Activated CD4-positive, alpha-beta memory T cell treated with anti-CD3 and anti-CD28 coated beads, Interleukin-2, amount 10 ng/mL, durations not matched to agents 7 days and 5 days (primary cell): ENCODE results near the gene SNRPB2. TPM values are rescaled to one million over a fixed set of nuclear protein-coding genes. Genes with fewer than 3 reads are reported as not detected.

Experiments
- CTCF ChIA-PET: fragments of 350-600 bp; sonication (Branson Sonifier 250); formaldehyde crosslinking; loops from one replicate; lab custom pipeline; 2021; ENCODE audit warnings: antibody characterized with exemption, inconsistent platforms; lab: Charles Lee
- POLR2A ChIA-PET: fragments of 350-600 bp; sonication (Branson Sonifier 250); formaldehyde crosslinking; loops from one replicate; lab custom pipeline; 2021; ENCODE audit warnings: antibody characterized with exemption; lab: Charles Lee
- DNase-seq: peaks from one replicate; pipeline ENCODE4 v3.0.0-alpha.2; 2020
- H3K27ac Mint-ChIP-seq: one replicate; pipeline ENCODE4 v1.8.0; 2021; ENCODE audit warnings: mild to moderate bottlenecking, mixed read lengths
- H3K27me3 Mint-ChIP-seq: one replicate; pipeline ENCODE4 v1.8.0; 2021; ENCODE audit warnings: mixed read lengths
- H3K36me3 Mint-ChIP-seq: one replicate; pipeline ENCODE4 v1.8.0; 2021; ENCODE audit warnings: low read depth, mixed read lengths
- H3K4me1 Mint-ChIP-seq: one replicate; pipeline ENCODE4 v1.8.0; 2021; ENCODE audit warnings: mixed read lengths
- H3K4me3 Mint-ChIP-seq: one replicate; pipeline ENCODE4 v1.8.0; 2021; ENCODE audit warnings: mild to moderate bottlenecking, mixed read lengths
- H3K9me3 Mint-ChIP-seq: one replicate; pipeline ENCODE4 v1.8.0; 2021; ENCODE audit warnings: mixed read lengths
- total RNA-seq, 2 experiments: library from RNA; stranded (reverse); gene quantifications; one replicate each; pipeline ENCODE4 v1.2.3, GENCODE V29; 2021

Gene SNRPB2
- total RNA-seq, 2 experiments from 2014 or later = 105 to 107 TPM

GRCh38 chr20:16744178-16744807 is 14.5 kb downstream of the SNRPB2 start:
- no peak overlapping the region for H3K27ac Mint-ChIP-seq
- DNase-seq = no peak
- no peak overlapping the region for H3K4me3 Mint-ChIP-seq
- ChIA-PET POLR2A (no interaction called here), CTCF (interaction anchor here (0.6 to 1.4 kb wide), 2 partner anchors 17 to 170 kb away, joined by 3 to 4 read pairs; no protein-coding TSS in a partner anchor)
- H3K36me3 Mint-ChIP-seq = peaks cover 35% of the 10 kb centered on the region
- no peaks in the 10 kb centered on the region for H3K4me1 Mint-ChIP-seq
- peaks cover 6% of the 10 kb centered on the region for H3K27me3 Mint-ChIP-seq
- no peaks in the 10 kb centered on the region for H3K9me3 Mint-ChIP-seq

GRCh38 chr20:16745204-16745603 is 15.4 kb downstream of the SNRPB2 start:
- Mint-ChIP-seq H3K27me3 (peaks cover 12% of the 10 kb centered on the region), H3K4me1 (no peaks in the 10 kb centered on the region), H3K27ac (no peak overlapping the region), H3K9me3 (no peaks in the 10 kb centered on the region), H3K36me3 (peaks cover 26% of the 10 kb centered on the region), H3K4me3 (no peak overlapping the region)
- no peak for DNase-seq
- ChIA-PET POLR2A (no interaction called here), CTCF (interaction anchor here (1.4 kb wide), 1 partner anchor 16 kb away, joined by 4 read pairs; no protein-coding TSS in a partner anchor)

GRCh38 chr20:16747291-16747811 is 17.5 kb downstream of the SNRPB2 start:
- ChIA-PET POLR2A (no interaction called here), CTCF (no interaction called here)
- peaks cover 6% of the 10 kb centered on the region for H3K36me3 Mint-ChIP-seq
- no peaks in the 10 kb centered on the region for H3K4me1 Mint-ChIP-seq
- H3K9me3 Mint-ChIP-seq = no peaks in the 10 kb centered on the region
- peaks cover 12% of the 10 kb centered on the region for H3K27me3 Mint-ChIP-seq
- no peak for DNase-seq
- no peak overlapping the region for H3K4me3 Mint-ChIP-seq
- H3K27ac Mint-ChIP-seq = no peak overlapping the region

- H3K4me1 Mint-ChIP-seq = no peaks in the 10 kb centered on the region
- H3K4me3 Mint-ChIP-seq = no peak within 1 kb of the TSS
- H3K9me3 Mint-ChIP-seq = no peaks in the 10 kb centered on the region
- POLR2A ChIA-PET = no interaction called here
- DNase-seq = no peak
- no peaks in the 10 kb centered on the region for H3K36me3 Mint-ChIP-seq
- CTCF ChIA-PET = no interaction called here
- no peak within 1 kb of the TSS for H3K27ac Mint-ChIP-seq
- peaks cover 12% of the 10 kb centered on the region for H3K27me3 Mint-ChIP-seq
These were observed 18.6 kb downstream of the SNRPB2 start, which contains the start of gene OTOR for GRCh38 chr20:16748308-16748900. Gene OTOR, plus strand, starts transcription at chr20:16748358. Its CDS starts 44 bp downstream, at chr20:16748402.

GRCh38 chr20:16749573-16749972 is 19.7 kb downstream of the SNRPB2 start:
- no peak for DNase-seq
- H3K27ac Mint-ChIP-seq = no peak overlapping the region
- no peaks in the 10 kb centered on the region for H3K4me1 Mint-ChIP-seq
- no peaks in the 10 kb centered on the region for H3K9me3 Mint-ChIP-seq
- CTCF ChIA-PET = interaction anchor here (1.0 kb wide), 1 partner anchor 54 kb away, joined by 4 read pairs; no protein-coding TSS in a partner anchor
- peaks cover 12% of the 10 kb centered on the region for H3K27me3 Mint-ChIP-seq
- POLR2A ChIA-PET = no interaction called here
- no peak overlapping the region for H3K4me3 Mint-ChIP-seq
- no peaks in the 10 kb centered on the region for H3K36me3 Mint-ChIP-seq

- no peak overlapping the region for H3K4me3 Mint-ChIP-seq
- ChIA-PET POLR2A (interaction anchor here (0.9 to 1.1 kb wide), 2 partner anchors 21 to 22 kb away, joined by 3 read pairs; partner anchors contain the start of gene SNRPB2), CTCF (no interaction called here)
- H3K27ac Mint-ChIP-seq = no peak overlapping the region
- no peaks in the 10 kb centered on the region for H3K36me3 Mint-ChIP-seq
- no peaks in the 10 kb centered on the region for H3K4me1 Mint-ChIP-seq
- peaks cover 9% of the 10 kb centered on the region for H3K9me3 Mint-ChIP-seq
- DNase-seq = no peak
- peaks cover 7% of the 10 kb centered on the region for H3K27me3 Mint-ChIP-seq
These were observed 22.3 kb downstream of the SNRPB2 start for GRCh38 chr20:16752082-16752481.

GRCh38 chr20:16752901-16753300 is 23.1 kb downstream of the SNRPB2 start:
- H3K9me3 Mint-ChIP-seq = peaks cover 9% of the 10 kb centered on the region
- no peaks in the 10 kb centered on the region for H3K36me3 Mint-ChIP-seq
- ChIA-PET CTCF (no interaction called here), POLR2A (interaction anchor here (0.9 to 1.1 kb wide), 2 partner anchors 22 to 23 kb away, joined by 3 read pairs; partner anchors contain the start of gene SNRPB2)
- H3K4me3 Mint-ChIP-seq = no peak overlapping the region
- DNase-seq = no peak
- no peaks in the 10 kb centered on the region for H3K4me1 Mint-ChIP-seq
- H3K27me3 Mint-ChIP-seq = peaks cover 11% of the 10 kb centered on the region
- H3K27ac Mint-ChIP-seq = no peak overlapping the region

GRCh38 chr20:16758454-16759180 is 28.8 kb downstream of the SNRPB2 start:
- POLR2A ChIA-PET = no interaction called here
- H3K4me1 Mint-ChIP-seq = peaks cover 5% of the 10 kb centered on the region

GRCh38 chr20:16759181-16759563 is 29.3 kb downstream of the SNRPB2 start:
- DNase-seq = no peak
- H3K27ac Mint-ChIP-seq = no peak overlapping the region
- no peak overlapping the region for H3K4me3 Mint-ChIP-seq
- CTCF ChIA-PET = interaction anchor here (0.5 kb wide), 1 partner anchor 40 kb away, joined by 3 read pairs; no protein-coding TSS in a partner anchor
- no peaks in the 10 kb centered on the region for H3K36me3 Mint-ChIP-seq
- peaks cover 5% of the 10 kb centered on the region for H3K4me1 Mint-ChIP-seq
- peaks cover 9% of the 10 kb centered on the region for H3K9me3 Mint-ChIP-seq
- POLR2A ChIA-PET = no interaction called here
- H3K27me3 Mint-ChIP-seq = peaks cover 20% of the 10 kb centered on the region

More at GRCh38 chr20:16758454-16759180, 28.8 kb downstream of the SNRPB2 start:
- no peak overlapping the region for H3K4me3 Mint-ChIP-seq
- CTCF ChIA-PET = interaction anchor here (0.5 kb wide), 1 partner anchor 39 kb away, joined by 3 read pairs; no protein-coding TSS in a partner anchor
- peaks cover 9% of the 10 kb centered on the region for H3K9me3 Mint-ChIP-seq
- no peak for DNase-seq
- H3K27me3 Mint-ChIP-seq = peaks cover 18% of the 10 kb centered on the region
- H3K36me3 Mint-ChIP-seq = no peaks in the 10 kb centered on the region
- no peak overlapping the region for H3K27ac Mint-ChIP-seq

- Mint-ChIP-seq H3K4me3 (no peak overlapping the region), H3K4me1 (peaks cover 5% of the 10 kb centered on the region), H3K27ac (no peak overlapping the region), H3K27me3 (peaks cover 29% of the 10 kb centered on the region), H3K9me3 (peaks cover 9% of the 10 kb centered on the region), H3K36me3 (no peaks in the 10 kb centered on the region)
- ChIA-PET POLR2A (no interaction called here), CTCF (interaction anchor here (0.6 to 1.6 kb wide), 8 partner anchors 16 to 1051 kb away, joined by 3 to 7 read pairs (median 4); no protein-coding TSS in a partner anchor)
- DNase-seq = no peak
These were observed 30.8 kb downstream of the SNRPB2 start for GRCh38 chr20:16760431-16761304.

GRCh38 chr20:16761305-16761829 is 31.5 kb downstream of the SNRPB2 start:
- no peaks in the 10 kb centered on the region for H3K36me3 Mint-ChIP-seq
- ChIA-PET CTCF (interaction anchor here (0.6 to 1.6 kb wide), 7 partner anchors 16 to 1052 kb away, joined by 3 to 7 read pairs (median 4); no protein-coding TSS in a partner anchor), POLR2A (no interaction called here)
- H3K9me3 Mint-ChIP-seq = peaks cover 5% of the 10 kb centered on the region
- no peak overlapping the region for H3K4me3 Mint-ChIP-seq
- H3K27ac Mint-ChIP-seq = no peak overlapping the region
- H3K4me1 Mint-ChIP-seq = peaks cover 5% of the 10 kb centered on the region
- DNase-seq = peak; percentile 57
- peaks cover 35% of the 10 kb centered on the region for H3K27me3 Mint-ChIP-seq

- no peak for DNase-seq
These were observed 34.7 kb downstream of the SNRPB2 start for GRCh38 chr20:16764560-16764959.

More at GRCh38 chr20:16764560-16764959, 34.7 kb downstream of the SNRPB2 start:
- Mint-ChIP-seq H3K27ac (no peak overlapping the region), H3K36me3 (no peaks in the 10 kb centered on the region), H3K4me1 (peaks cover 1% of the 10 kb centered on the region), H3K9me3 (no peaks in the 10 kb centered on the region), H3K4me3 (no peak overlapping the region), H3K27me3 (peaks cover 35% of the 10 kb centered on the region)
- POLR2A ChIA-PET = no interaction called here
- CTCF ChIA-PET = interaction anchor here (0.7 kb wide), 1 partner anchor 331 kb away, joined by 4 read pairs; no protein-coding TSS in a partner anchor
